NT2/D1 (cell line): ENCODE results near the gene TEX22.

Source experiments
- SUZ12 ChIP-seq: IDR thresholded peaks from 2 replicates; pipeline ENCODE4 v1.6.1; 2011; ENCODE audit not compliant: insufficient read length, insufficient read depth; ENCODE audit errors: extremely low read depth
- YY1 ChIP-seq: IDR thresholded peaks from 2 replicates; pipeline ENCODE4 v1.6.1; 2011; ENCODE audit not compliant: insufficient read length, insufficient read depth
- ZNF274 ChIP-seq: IDR thresholded peaks from 2 replicates; pipeline ENCODE4 v1.6.1; 2011; ENCODE audit warnings: mild to moderate bottlenecking, low read depth, low read length

DNA sequence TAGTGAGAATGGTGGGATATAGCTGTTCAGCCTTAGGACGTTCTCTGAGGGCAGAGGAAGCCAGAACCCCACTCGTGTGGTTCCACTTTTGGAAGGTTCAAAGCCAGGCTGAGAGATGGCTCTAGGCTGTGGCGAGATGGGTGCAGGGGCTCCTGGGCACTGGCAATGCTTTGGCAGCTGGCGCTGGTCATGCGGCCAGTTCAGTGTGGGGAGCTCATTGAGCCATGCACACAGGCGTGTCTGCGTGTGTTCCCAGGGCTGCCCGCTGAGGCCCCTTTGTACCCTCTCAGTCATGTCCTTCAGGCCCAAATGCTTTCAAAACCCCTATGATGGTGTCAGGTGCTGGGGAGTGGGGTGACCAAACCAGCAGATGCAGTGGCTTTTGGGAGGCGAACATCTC is 1.7 kb downstream of the TEX22 start:
- TF ChIP-seq ZNF274 (no peak), YY1 (no peak), SUZ12 (no peak)
